Prostate gland (tissue), 2 donors: ENCODE data around the gene GOLGA7B. TPM values are rescaled to one million over a fixed set of nuclear protein-coding genes. Genes with fewer than 3 reads are reported as not detected.
"Not testable (repeated sequence)": the region's sequence is repeated elsewhere in the genome, so short reads cannot be mapped to it uniquely, and the experiment has no call there.

Experiments used
- DNase-seq: peaks from one replicate; pipeline ENCODE4 v3.0.0-alpha.2; 2019; ENCODE audit warnings: low spot score
- H3K27ac ChIP-seq, 2 donors: fragments of 200-600 bp; sonication (generic); 2 replicates each; pipeline ENCODE4 v1.5.1; 2017 to 2019
- H3K27me3 ChIP-seq: fragments of 200-600 bp; sonication (generic); replicated peaks from 2 replicates; pipeline ENCODE4 v1.5.1; 2019; ENCODE audit not compliant: insufficient read depth
- H3K36me3 ChIP-seq, 2 donors: fragments of 200-600 bp; sonication (generic); 1 replicate in 1 of 2; 2 replicates in 1 of 2; pipeline versions ENCODE4 v1.5.1 to v1.8.1; 2017 to 2019
- H3K4me1 ChIP-seq: fragments of 200-600 bp; sonication (generic); replicated peaks from 2 replicates; pipeline ENCODE4 v1.5.1; 2019
- H3K4me3 ChIP-seq, 2 donors: fragments of 200-600 bp; sonication (generic); 2 replicates each; pipeline ENCODE4 v1.5.1; 2017 to 2019
- H3K9me3 ChIP-seq: fragments of 200-600 bp; sonication (generic); 2 replicates; pipeline ENCODE4 v1.5.1; 2017
- CTCF ChIP-seq, 4 experiments: fragments of 200-600 bp in 2 of 4; fragments of 450-650 bp in 2 of 4; sonication (generic) in 2 of 4; IDR thresholded peaks; 1 replicate in 3 of 4; 2 replicates in 1 of 4; pipeline ENCODE4 v1.5.1; 2016 to 2019; ENCODE audit warnings: antibody characterized with exemption in 4 of 4, mild to moderate bottlenecking in 2 of 4, moderate library complexity in 2 of 4
- POLR2A ChIP-seq: fragments of 450-650 bp; IDR thresholded peaks from one replicate; pipeline ENCODE4 v1.6.1; 2016; ENCODE audit warnings: antibody characterized with exemption, mild to moderate bottlenecking
- POLR2AphosphoS5 ChIP-seq: sonication (generic); formaldehyde crosslinking; IDR thresholded peaks from one replicate; pipeline ENCODE4 v1.6.1; 2017; ENCODE audit warnings: antibody characterized with exemption
- WGBS: methylation state at CpG from one replicate; pipeline ENCODE4 v1.1.5; 2018; 5-methylcytosine and 5-hydroxymethylcytosine counted together
- intact Hi-C: fragments of 100-400 bp; cut with DNase I; formaldehyde crosslinking; loops from one replicate; pipeline ENCODE4 v1.14.2; 2022
- total RNA-seq, 2 donors: library from RNA; depleted of rRNA; stranded (reverse); fragments of >200 nt; gene quantifications; one replicate each; pipeline ENCODE4 v1.1.0, GENCODE V29; 2016

Gene GOLGA7B
- total RNA-seq, 2 donors from 2014 or later, result 0.23 TPM

GRCh38 chr10:97828721-97829120, 20.9 kb upstream of the GOLGA7B start:
- Histone ChIP-seq H3K36me3 (no peaks in the 10 kb centered on the region), H3K27me3 (no peaks in the 10 kb centered on the region), H3K9me3 (no peaks in the 10 kb centered on the region), H3K27ac (no peak overlapping the region), H3K4me1 (no peaks in the 10 kb centered on the region), H3K4me3 (no peak overlapping the region)
- DNase-seq, result no peak
- 71% methylated on average over 2 of the region's 2 CpGs for WGBS
- intact Hi-C loops, result no loop called here
- TF ChIP-seq POLR2A (no peak), POLR2AphosphoS5 (no peak), CTCF (IDR thresholded peaks at IDR 0.05) (no peak)

DNA sequence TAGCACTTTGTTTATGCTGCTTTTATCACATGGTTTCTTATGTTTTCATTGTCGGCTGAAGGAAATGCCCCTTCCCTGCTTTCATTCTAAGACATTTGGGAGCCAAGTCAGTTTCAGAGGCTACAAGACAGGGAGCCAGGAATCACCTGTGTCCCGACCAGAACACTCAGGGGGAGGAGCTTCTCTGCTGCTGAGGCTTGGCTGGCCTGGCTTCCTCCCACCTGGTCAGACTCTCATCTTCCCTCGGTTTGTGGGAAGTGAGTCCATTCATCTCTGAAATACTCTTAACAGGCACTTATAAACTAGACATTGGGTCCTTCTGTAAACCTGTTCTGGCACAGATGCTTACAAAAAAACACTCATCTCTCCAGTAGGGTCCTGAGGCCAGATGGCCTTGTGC, 19.6 kb upstream of the GOLGA7B start:
- Histone ChIP-seq H3K4me1 (no peaks in the 10 kb centered on the region), H3K27me3 (no peaks in the 10 kb centered on the region), H3K9me3 (no peaks in the 10 kb centered on the region), H3K4me3 (no peak overlapping the region), H3K36me3 (no peaks in the 10 kb centered on the region), H3K27ac (no peak overlapping the region)
- intact Hi-C loops, result no loop called here
- TF ChIP-seq POLR2A (no peak), CTCF (IDR thresholded peaks at IDR 0.05) (no peak), POLR2AphosphoS5 (no peak)
- WGBS, result 10% methylated on average over 3 of the region's 3 CpGs
- no peak for DNase-seq

GRCh38 chr10:97831259-97831658, 18.4 kb upstream of the GOLGA7B start:
- no peaks in the 10 kb centered on the region for H3K9me3 ChIP-seq
- no peak overlapping the region for H3K27ac ChIP-seq
- H3K27me3 ChIP-seq, result no peaks in the 10 kb centered on the region
- 75% methylated on average over 2 of the region's 2 CpGs for WGBS
- TF ChIP-seq POLR2A (no peak), POLR2AphosphoS5 (no peak), CTCF (IDR thresholded peaks at IDR 0.05) (no peak)
- H3K36me3 ChIP-seq, result no peaks in the 10 kb centered on the region
- H3K4me1 ChIP-seq, result no peaks in the 10 kb centered on the region
- H3K4me3 ChIP-seq, result no peak overlapping the region
- intact Hi-C loops, result no loop called here
- no peak for DNase-seq

DNA sequence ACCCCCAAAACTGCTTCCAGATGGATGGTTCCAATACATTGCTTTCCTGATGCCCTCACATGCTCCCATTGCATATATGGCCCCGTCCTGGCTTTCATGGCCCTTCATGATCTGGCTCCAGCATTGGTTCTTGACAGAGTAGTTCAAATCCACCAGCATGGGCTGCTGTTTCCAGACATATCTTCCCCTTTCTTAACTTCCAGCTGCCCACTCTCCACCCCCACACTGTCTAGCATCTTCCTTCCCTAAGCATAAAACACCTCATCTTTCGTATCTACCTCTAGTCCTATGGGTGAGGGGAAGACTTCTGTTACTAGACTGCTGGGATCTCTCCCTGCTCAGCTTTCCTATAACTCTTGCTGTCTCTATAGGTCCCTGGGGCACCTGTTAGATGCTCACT, 13.2 kb upstream of the GOLGA7B start:
- Histone ChIP-seq H3K27me3 (no peaks in the 10 kb centered on the region), H3K4me1 (no peaks in the 10 kb centered on the region), H3K9me3 (no peaks in the 10 kb centered on the region), H3K27ac (no peak overlapping the region), H3K36me3 (no peaks in the 10 kb centered on the region), H3K4me3 (no peak overlapping the region)
- DNase-seq, result no peak
- intact Hi-C loops, result no loop called here
- 93% methylated on average over 2 of the region's 2 CpGs for WGBS
- TF ChIP-seq POLR2A, result no peak
- no peak for TF ChIP-seq CTCF (IDR thresholded peaks at IDR 0.05)
- TF ChIP-seq POLR2AphosphoS5, result no peak

DNA sequence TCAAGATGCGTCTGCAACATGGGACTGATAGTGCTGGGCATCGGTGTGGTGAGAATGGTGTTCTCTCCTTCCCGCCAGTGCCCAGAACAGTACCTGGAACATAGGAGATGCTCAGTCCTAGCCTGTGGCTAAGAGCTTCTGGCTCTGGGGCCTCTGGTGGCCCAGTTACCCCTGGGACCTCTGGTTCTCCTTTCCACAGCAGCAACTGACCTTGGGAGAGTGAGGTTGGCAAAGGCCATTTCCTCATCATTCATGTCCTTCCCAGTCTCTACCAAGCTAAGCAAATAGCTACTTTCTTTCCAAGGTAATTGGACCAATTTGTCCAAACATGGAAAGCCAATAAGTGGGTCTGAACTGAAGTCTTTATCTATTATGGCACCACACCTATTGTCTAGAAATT, 11.6 kb upstream of the GOLGA7B start:
- DNase-seq, result no peak
- intact Hi-C loops, result no loop called here
- H3K9me3 ChIP-seq, result no peaks in the 10 kb centered on the region
- no peaks in the 10 kb centered on the region for H3K27me3 ChIP-seq
- H3K36me3 ChIP-seq, result no peaks in the 10 kb centered on the region
- no peak overlapping the region for H3K27ac ChIP-seq
- H3K4me1 ChIP-seq, result no peaks in the 10 kb centered on the region
- 94% methylated on average over 3 of the region's 3 CpGs for WGBS
- TF ChIP-seq CTCF (IDR thresholded peaks at IDR 0.05) (no peak), POLR2AphosphoS5 (no peak), POLR2A (no peak)
- H3K4me3 ChIP-seq, result no peak overlapping the region

- DNase-seq, H3K4me3 ChIP-seq, H3K27me3 ChIP-seq, H3K9me3 ChIP-seq, intact Hi-C loops, H3K36me3 ChIP-seq, H3K27ac ChIP-seq, H3K4me1 ChIP-seq: not testable (repeated sequence)
- WGBS, result 96% methylated on average over 12 of the region's 22 CpGs
These were observed 8.5 kb upstream of the GOLGA7B start for GRCh38 chr10:97841166-97841565.

DNA sequence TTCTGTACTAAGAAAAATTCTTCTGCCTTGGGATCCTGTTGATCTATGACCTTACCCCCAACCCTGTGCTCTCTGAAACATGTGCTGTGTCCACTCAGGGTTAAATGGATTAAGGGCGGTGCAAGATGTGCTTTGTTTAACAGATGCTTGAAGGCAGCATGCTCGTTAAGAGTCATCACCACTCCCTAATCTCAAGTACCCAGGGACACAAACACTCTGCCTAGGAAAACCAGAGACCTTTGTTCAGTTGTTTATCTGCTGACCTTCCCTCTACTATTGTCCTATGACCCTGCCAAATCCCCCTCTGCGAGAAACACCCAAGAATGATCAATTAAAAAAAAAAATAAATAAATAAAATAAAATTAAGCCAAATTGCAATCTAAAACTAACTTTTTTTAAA, 7.5 kb upstream of the GOLGA7B start:
- H3K27me3 ChIP-seq, H3K36me3 ChIP-seq, H3K4me3 ChIP-seq, intact Hi-C loops, H3K4me1 ChIP-seq, DNase-seq, H3K9me3 ChIP-seq, H3K27ac ChIP-seq: not testable (repeated sequence)
- 28% methylated on average over 2 of the region's 3 CpGs for WGBS
